HG03060 (cell line): ENCODE results near the gene KATNB1.

Source experiments
- ATAC-seq: cut with Tn5 transposase; IDR thresholded peaks from one replicate; pipeline ENCODE4 v1.9.1; 2021; ENCODE audit warnings: low read depth, moderate number of reproducible peaks; ENCODE audit not compliant: unreplicated experiment

The KATNB1 gene

GRCh38 chr16:57735755-57736418 lies at the start of gene KATNB1:
Gene KATNB1 (plus strand): TSS chr16:57735770. CDS start chr16:57737244, 1,474 bp downstream.
- ATAC-seq = no peak

- no peak for ATAC-seq
Observed at GRCh38 chr16:57686577-57686976, 49.0 kb upstream of the KATNB1 start.

- no peak for ATAC-seq
Observed at GRCh38 chr16:57687363-57687929, 48.1 kb upstream of the KATNB1 start.

GRCh38 chr16:57688487-57688986 lies 47.0 kb upstream of the KATNB1 start:
- no peak for ATAC-seq

- ATAC-seq = no peak
Observed at GRCh38 chr16:57688987-57689761, 46.4 kb upstream of the KATNB1 start.

- no peak for ATAC-seq
Observed at GRCh38 chr16:57689762-57690558, 45.6 kb upstream of the KATNB1 start.

GRCh38 chr16:57690782-57691471 lies 44.6 kb upstream of the KATNB1 start:
- no peak for ATAC-seq

GRCh38 chr16:57692636-57693035 lies 42.9 kb upstream of the KATNB1 start:
- ATAC-seq = no peak

GRCh38 chr16:57693550-57693949 lies 42.0 kb upstream of the KATNB1 start:
- no peak for ATAC-seq

GRCh38 chr16:57694231-57694724 lies 41.3 kb upstream of the KATNB1 start:
- no peak for ATAC-seq

GRCh38 chr16:57694725-57695679 lies 40.6 kb upstream of the KATNB1 start, which contains the start of gene DRC7:
Gene DRC7 (plus strand): TSS chr16:57694806. CDS start chr16:57697950, 3,144 bp downstream.
- ATAC-seq = no peak

- ATAC-seq = no peak
Observed at GRCh38 chr16:57695680-57696069, 39.9 kb upstream of the KATNB1 start.

- no peak for ATAC-seq
Observed at GRCh38 chr16:57696240-57696639, 39.3 kb upstream of the KATNB1 start.

GRCh38 chr16:57697896-57698537 lies 37.6 kb upstream of the KATNB1 start:
- ATAC-seq = no peak

- ATAC-seq = no peak
Observed at GRCh38 chr16:57698812-57699405, 36.7 kb upstream of the KATNB1 start.

GRCh38 chr16:57699481-57699880 lies 36.1 kb upstream of the KATNB1 start:
- no peak for ATAC-seq

GRCh38 chr16:57699899-57700298 lies 35.7 kb upstream of the KATNB1 start:
- ATAC-seq = no peak
